Measurements from ENCODE around the gene TLR4. TPM values are rescaled to one million over a fixed set of nuclear protein-coding genes. Genes with fewer than 3 reads are reported as not detected.

The TLR4 gene
- total and polyA plus RNA-seq, 2 experiments from 2014 or later, result 0.06 to 0.17 TPM

- TF ChIP-seq REST (IDR thresholded peaks at IDR 0.05; ENCODE audit: unreplicated experiment) (no peak), NANOG (IDR thresholded peaks at IDR 0.05; ENCODE audit: borderline replicate concordance) (no peak), STAT1 (IDR thresholded peaks at IDR 0.05; ENCODE audit: unreplicated experiment) (no peak), EZH2phosphoT487 (IDR thresholded peaks at IDR 0.05; ENCODE audit: unreplicated experiment) (no peak), JUNB (IDR thresholded peaks at IDR 0.05; ENCODE audit: unreplicated experiment) (no peak), ZNF114 (CRISPR knock-in tag; IDR thresholded peaks at IDR 0.05) (no peak), POLR2AphosphoS5 (IDR thresholded peaks at IDR 0.05; ENCODE audit: low read depth) (no peak), CREB1 (CRISPR knock-in tag; IDR thresholded peaks at IDR 0.05; ENCODE audit: low read depth) (no peak)
Measured at GRCh38 chr9:117734082-117734481, 29.9 kb downstream of the TLR4 start (continued).

- no peak overlapping the region for H3K4me2 ChIP-seq
- H4K20me1 ChIP-seq (replicated peaks; ENCODE audit: insufficient read depth), result no peaks in the 10 kb centered on the region
- no peak overlapping the region for H3K4me3 ChIP-seq
- peaks cover 5% of the 10 kb centered on the region; the same call in 1 of the 2 replicates for H3K4me1 ChIP-seq (ENCODE audit: insufficient read depth)
- peaks cover 38% of the 10 kb centered on the region for H3K9me3 Mint-ChIP-seq
- no peak overlapping the region for H3K4me3 Mint-ChIP-seq
- H3K27me3 ChIP-seq (ENCODE audit: insufficient read depth), result no peaks in the 10 kb centered on the region
- no peaks in the 10 kb centered on the region for H3K36me3 ChIP-seq (ENCODE audit: insufficient read depth)
- no peak overlapping the region for H3K27ac Mint-ChIP-seq
- no peaks in the 10 kb centered on the region for H3K9me2 ChIP-seq (ENCODE audit: insufficient read depth)
- DNase-seq (ENCODE audit: low spot score), result no peak
- H3K79me2 ChIP-seq (replicated peaks; ENCODE audit: insufficient read depth), result no peaks in the 10 kb centered on the region
- no peaks in the 10 kb centered on the region for H3K4me1 Mint-ChIP-seq
- no peak for ATAC-seq
- no peak overlapping the region for H3K27ac ChIP-seq (ENCODE audit: low read depth)
- no peaks in the 10 kb centered on the region for H3F3A ChIP-seq (replicated peaks; ENCODE audit: low read depth)
- H3K27me3 Mint-ChIP-seq (ENCODE audit: insufficient read depth, low read depth, poor library complexity), result no peaks in the 10 kb centered on the region
- H3K36me3 Mint-ChIP-seq (ENCODE audit: low read depth), result no peaks in the 10 kb centered on the region; the same call in 2 of the 3 replicates
- no peak overlapping the region; the same call in 1 of the 2 replicates for H2AFZ ChIP-seq
- TF ChIP-seq ETS1 (IDR thresholded peaks at IDR 0.05), result no peak
- no peak for TF ChIP-seq ZNF331 (CRISPR knock-in tag; IDR thresholded peaks at IDR 0.05; ENCODE audit: low read depth)
- TF ChIP-seq NANOG (IDR thresholded peaks at IDR 0.05; ENCODE audit: borderline replicate concordance), result no peak
- TF ChIP-seq ZNF462 (CRISPR knock-in tag; IDR thresholded peaks at IDR 0.05), result no peak
- TF ChIP-seq CTCF (conservative IDR thresholded peaks at IDR 0.05; ENCODE audit: low read depth in 2 of 2), result no peak
- TF ChIP-seq POLR2AphosphoS5 (IDR thresholded peaks at IDR 0.05; ENCODE audit: low read depth), result no peak
- no peak for TF ChIP-seq JUNB (IDR thresholded peaks at IDR 0.05; ENCODE audit: unreplicated experiment)
Measured at GRCh38 chr9:117734523-117735314, 30.5 kb downstream of the TLR4 start.

Measured in GM23338 (cell line).